Measurements from ENCODE around the gene IGFBP6. TPM values are rescaled to one million over a fixed set of nuclear protein-coding genes. Genes with fewer than 3 reads are reported as not detected.

The IGFBP6 gene
- total RNA-seq, 1 donor from 2014 or later, result 20.8 TPM

DNA sequence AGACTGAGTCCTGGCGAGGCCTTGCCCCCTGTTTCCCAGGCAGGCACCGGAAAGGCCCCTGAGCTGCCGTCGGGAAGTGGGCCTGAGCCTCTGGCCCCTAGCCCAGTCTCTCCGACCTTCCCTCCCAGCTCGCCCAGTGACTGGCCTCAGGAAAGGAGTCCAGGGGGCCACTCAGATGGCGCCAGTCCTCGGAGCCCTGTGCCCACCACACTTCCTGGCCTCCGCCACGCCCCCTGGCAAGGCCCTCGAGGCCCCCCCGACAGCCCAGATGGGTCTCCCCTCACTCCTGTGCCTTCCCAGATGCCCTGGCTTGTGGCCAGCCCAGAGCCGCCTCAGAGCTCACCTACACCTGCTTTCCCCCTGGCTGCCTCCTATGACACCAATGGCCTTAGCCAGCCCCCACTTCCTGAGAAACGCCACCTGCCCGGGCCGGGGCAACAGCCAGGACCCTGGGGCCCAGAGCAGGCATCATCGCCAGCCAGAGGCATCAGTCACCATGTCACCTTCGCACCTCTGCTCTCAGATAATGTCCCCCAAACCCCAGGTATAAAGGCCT lies 36.7 kb upstream of the IGFBP6 start:
- Histone ChIP-seq H3K4me2 (ENCODE audit: low read length) (no peak overlapping the region), H3K36me3 (ENCODE audit: insufficient read depth, low read length) (peaks cover 4% of the 10 kb centered on the region), H4K20me1 (ENCODE audit: insufficient read depth, low read length) (peaks cover 17% of the 10 kb centered on the region), H3K79me2 (ENCODE audit: insufficient read depth, low read length) (no peaks in the 10 kb centered on the region), H3K27me3 (ENCODE audit: insufficient read depth, low read length) (no peaks in the 10 kb centered on the region), H3K4me3 (ENCODE audit: insufficient read depth, low read depth, low read length) (no peak overlapping the region), H2AFZ (ENCODE audit: low read depth, low read length) (no peak overlapping the region), H3K9ac (ENCODE audit: low read length) (no peak overlapping the region), H3K9me3 (ENCODE audit: insufficient read depth, low read depth, low read length) (no peaks in the 10 kb centered on the region), H3K4me1 (ENCODE audit: insufficient read depth, low read length) (peaks cover 12% of the 10 kb centered on the region), H3K27ac (ENCODE audit: low read depth, low read length) (no peak overlapping the region)
- peaks cover 1% of the 10 kb centered on the region for H3K27me3 Mint-ChIP-seq (ENCODE audit: low read depth, unreplicated experiment)
- H3K27ac Mint-ChIP-seq (ENCODE audit: unreplicated experiment), result no peak overlapping the region
- DNase-seq (ENCODE audit: low read depth) (no peak), FAIRE-seq (no peak)
- peaks cover 2% of the 10 kb centered on the region for H3K9me3 Mint-ChIP-seq (ENCODE audit: unreplicated experiment)
- H3K36me3 Mint-ChIP-seq (ENCODE audit: low read depth, unreplicated experiment), result peaks cover 26% of the 10 kb centered on the region
- H3K4me3 Mint-ChIP-seq (ENCODE audit: unreplicated experiment), result no peak overlapping the region
- TF ChIP-seq CTCF (IDR thresholded peaks at IDR 0.05; ENCODE audit: insufficient read depth, low read depth, low read length), result no peak
- no peak for TF ChIP-seq EZH2 (IDR thresholded peaks at IDR 0.05; ENCODE audit: insufficient read depth, low read length)
- peaks cover 11% of the 10 kb centered on the region for H3K4me1 Mint-ChIP-seq (ENCODE audit: low read depth, unreplicated experiment)

DNA sequence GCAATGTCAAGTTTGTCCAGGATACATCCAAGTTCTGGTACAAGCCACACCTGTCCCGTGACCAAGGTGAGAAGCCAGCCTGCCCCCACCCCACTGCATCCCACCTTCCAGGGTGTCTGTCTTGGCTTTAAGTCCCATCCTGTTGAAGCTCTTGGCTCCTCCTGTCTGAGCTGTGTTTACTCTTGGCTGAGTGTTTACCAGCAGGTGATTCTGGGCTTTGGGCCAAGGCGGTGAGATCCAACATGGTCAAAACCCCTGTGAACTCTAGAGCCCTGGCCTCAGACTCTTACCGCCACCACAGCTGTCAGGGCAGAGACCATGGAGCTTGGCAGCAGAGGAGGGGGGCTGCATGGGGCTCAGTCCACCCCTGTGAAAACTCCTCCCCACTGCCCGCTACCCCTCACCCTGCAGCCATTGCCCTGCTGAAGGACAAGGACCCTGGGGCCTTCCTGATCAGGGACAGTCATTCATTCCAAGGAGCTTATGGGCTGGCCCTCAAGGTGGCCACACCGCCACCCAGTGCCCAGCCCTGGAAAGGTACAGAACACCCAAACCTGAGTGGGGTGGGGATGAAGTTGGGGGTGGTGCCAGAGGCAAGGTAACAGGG lies 36.0 kb upstream of the IGFBP6 start:
- TF ChIP-seq CTCF (IDR thresholded peaks at IDR 0.05; ENCODE audit: insufficient read depth, low read depth, low read length) (no peak), EZH2 (IDR thresholded peaks at IDR 0.05; ENCODE audit: insufficient read depth, low read length) (no peak)

More for the DNA sequence above, 36.0 kb upstream of the IGFBP6 start:
- FAIRE-seq, result no peak
- Histone ChIP-seq H3K4me2 (ENCODE audit: low read length) (no peak overlapping the region), H2AFZ (ENCODE audit: low read depth, low read length) (no peak overlapping the region), H3K27me3 (ENCODE audit: insufficient read depth, low read length) (no peaks in the 10 kb centered on the region), H3K79me2 (ENCODE audit: insufficient read depth, low read length) (no peaks in the 10 kb centered on the region), H3K9ac (ENCODE audit: low read length) (no peak overlapping the region), H4K20me1 (ENCODE audit: insufficient read depth, low read length) (peaks cover 17% of the 10 kb centered on the region), H3K9me3 (ENCODE audit: insufficient read depth, low read depth, low read length) (no peaks in the 10 kb centered on the region), H3K36me3 (ENCODE audit: insufficient read depth, low read length) (peaks cover 2% of the 10 kb centered on the region), H3K4me3 (ENCODE audit: insufficient read depth, low read depth, low read length) (no peak overlapping the region), H3K27ac (ENCODE audit: low read depth, low read length) (no peak overlapping the region), H3K4me1 (ENCODE audit: insufficient read depth, low read length) (peaks cover 17% of the 10 kb centered on the region)
- peak overlapping the region; percentile 53 for H3K27ac Mint-ChIP-seq (ENCODE audit: unreplicated experiment)
- peaks cover 10% of the 10 kb centered on the region for H3K4me1 Mint-ChIP-seq (ENCODE audit: low read depth, unreplicated experiment)
- H3K36me3 Mint-ChIP-seq (ENCODE audit: low read depth, unreplicated experiment), result peaks cover 26% of the 10 kb centered on the region
- no peak for DNase-seq (ENCODE audit: low read depth)
- no peak overlapping the region for H3K4me3 Mint-ChIP-seq (ENCODE audit: unreplicated experiment)
- H3K9me3 Mint-ChIP-seq (ENCODE audit: unreplicated experiment), result peaks cover under 1% of the 10 kb centered on the region
- peaks cover 1% of the 10 kb centered on the region for H3K27me3 Mint-ChIP-seq (ENCODE audit: low read depth, unreplicated experiment)

Measured in astrocyte (in vitro differentiated cells and primary cell).